Activated CD8-positive, alpha-beta memory T cell treated with anti-CD3 and anti-CD28 coated beads for 24 hours (primary cell): ENCODE results near the gene SCARB2.

Source experiments
- DNase-seq: peaks from one replicate; pipeline ENCODE4 v3.0.0-alpha.2; 2020

Gene SCARB2

GRCh38 chr4:76144546-76144945 is 69.1 kb downstream of the SCARB2 start:
- DNase-seq = no peak

GRCh38 chr4:76141241-76141640 is 72.4 kb downstream of the SCARB2 start:
- no peak for DNase-seq

DNA sequence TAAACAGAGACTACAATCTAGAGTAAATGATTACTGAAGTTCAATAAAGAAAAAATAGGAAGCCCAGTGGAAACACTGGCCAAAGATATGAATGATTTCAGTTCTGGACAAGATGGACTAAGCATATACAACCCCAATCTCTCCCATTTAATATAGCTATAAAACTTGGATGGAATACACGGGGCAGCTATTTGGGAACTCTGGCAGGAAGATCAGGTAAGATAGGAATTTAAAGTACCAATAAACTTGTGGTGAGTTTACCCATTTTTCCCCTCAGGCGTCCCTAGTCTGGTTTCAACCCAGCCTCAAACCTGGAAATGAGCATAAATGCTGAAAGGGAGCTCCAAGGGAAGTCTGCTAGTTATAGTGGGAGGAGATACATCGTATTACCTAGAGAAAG is 85.9 kb downstream of the SCARB2 start:
- DNase-seq = no peak

DNA sequence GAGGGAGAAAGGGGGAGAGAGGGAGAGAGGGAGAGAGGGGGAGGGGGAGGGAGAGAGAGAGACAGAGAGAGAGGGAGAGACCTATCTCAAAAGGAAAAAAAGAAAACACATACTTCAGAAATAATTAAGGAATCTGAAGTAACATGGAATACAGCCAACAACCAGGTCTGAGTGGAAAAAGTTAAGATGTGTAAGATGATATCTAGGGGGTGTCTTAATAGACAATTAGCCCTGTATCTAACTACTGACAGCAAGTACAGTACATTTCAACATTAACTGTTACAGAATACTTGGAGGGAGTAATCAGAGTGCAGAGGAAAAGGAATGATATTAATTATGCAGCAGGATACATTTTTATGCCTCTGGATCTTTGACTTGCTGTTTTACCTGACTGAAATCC is 87.8 kb downstream of the SCARB2 start:
- no peak for DNase-seq

GRCh38 chr4:76120199-76120598 is 93.4 kb downstream of the SCARB2 start:
- no peak for DNase-seq

DNA sequence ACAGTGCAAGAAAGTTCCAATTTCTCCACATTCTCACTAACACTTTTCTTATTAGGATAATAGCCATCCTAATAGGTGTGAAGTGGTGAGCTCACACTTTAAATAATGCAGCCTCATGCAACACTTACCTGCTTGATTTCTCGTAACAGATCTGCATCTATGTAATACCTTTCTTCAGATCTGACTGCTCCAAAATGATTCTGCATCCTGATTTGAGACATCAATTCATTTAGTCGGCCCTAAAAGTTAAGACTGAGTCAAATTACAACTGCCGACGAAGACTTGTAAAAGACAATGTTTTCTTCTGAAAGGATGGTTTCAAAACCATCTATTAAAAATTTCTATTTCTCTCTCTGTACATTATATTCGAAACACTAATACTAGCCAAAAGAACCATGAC is 96.1 kb downstream of the SCARB2 start:
- no peak for DNase-seq

- DNase-seq = no peak
These were observed 96.8 kb downstream of the SCARB2 start for GRCh38 chr4:76116821-76117220.
